ENCODE results near the gene CHST12.
"Not testable (repeated sequence)": the region's sequence is repeated elsewhere in the genome, so short reads cannot be mapped to it uniquely, and the experiment has no call there.

Gene CHST12

GRCh38 chr7:2378125-2378524 is 25.3 kb upstream of the CHST12 start:
- not testable (repeated sequence) for DNase-seq (ENCODE audit: low spot score)

DNA sequence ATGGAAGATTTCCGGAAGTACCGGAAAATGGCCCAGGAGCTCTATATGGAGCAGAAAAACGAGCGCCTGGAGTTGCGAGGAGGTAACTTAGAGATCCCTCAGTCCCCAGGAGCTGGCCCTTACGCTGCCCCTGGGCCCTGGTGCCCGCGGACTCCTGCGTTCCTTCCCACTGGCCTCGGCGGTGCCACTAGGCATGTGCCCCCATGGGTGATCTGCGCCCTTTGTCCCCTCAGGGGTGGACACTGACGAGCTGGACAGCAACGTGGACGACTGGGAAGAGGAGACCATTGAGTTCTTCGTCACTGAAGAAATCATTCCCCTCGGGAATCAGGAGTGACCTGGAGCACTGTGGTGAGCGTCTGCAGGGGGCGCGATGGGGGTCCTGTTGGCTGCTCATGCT is 24.2 kb upstream of the CHST12 start:
- DNase-seq (ENCODE audit: low spot score): no peak

- peak; percentile 44 for DNase-seq (ENCODE audit: low spot score)
Observed at GRCh38 chr7:2379821-2380450, 23.5 kb upstream of the CHST12 start.

- DNase-seq (ENCODE audit: low spot score): no peak
Observed at GRCh38 chr7:2380461-2380860, 22.9 kb upstream of the CHST12 start.

DNA sequence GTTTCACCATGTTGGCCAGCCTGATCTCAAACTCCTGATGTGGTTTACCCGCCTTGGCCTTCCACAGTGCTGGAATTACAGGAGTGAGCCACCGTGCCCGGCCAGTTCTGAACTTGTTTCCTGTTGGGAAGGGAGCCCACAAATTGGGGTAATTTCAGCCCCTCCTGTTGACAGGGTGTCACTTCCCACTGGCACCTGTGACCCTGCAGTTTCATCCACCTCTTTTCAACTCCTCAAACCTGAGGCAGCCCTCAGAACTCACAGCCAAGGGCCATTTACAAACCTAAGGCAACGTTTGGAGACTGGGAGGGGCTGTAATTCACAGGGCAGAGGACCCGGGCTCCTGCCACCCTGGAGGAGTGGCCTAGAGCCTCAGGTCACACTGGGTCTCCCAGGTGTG is 22.2 kb upstream of the CHST12 start:
- DNase-seq (ENCODE audit: low spot score): no peak

DNA sequence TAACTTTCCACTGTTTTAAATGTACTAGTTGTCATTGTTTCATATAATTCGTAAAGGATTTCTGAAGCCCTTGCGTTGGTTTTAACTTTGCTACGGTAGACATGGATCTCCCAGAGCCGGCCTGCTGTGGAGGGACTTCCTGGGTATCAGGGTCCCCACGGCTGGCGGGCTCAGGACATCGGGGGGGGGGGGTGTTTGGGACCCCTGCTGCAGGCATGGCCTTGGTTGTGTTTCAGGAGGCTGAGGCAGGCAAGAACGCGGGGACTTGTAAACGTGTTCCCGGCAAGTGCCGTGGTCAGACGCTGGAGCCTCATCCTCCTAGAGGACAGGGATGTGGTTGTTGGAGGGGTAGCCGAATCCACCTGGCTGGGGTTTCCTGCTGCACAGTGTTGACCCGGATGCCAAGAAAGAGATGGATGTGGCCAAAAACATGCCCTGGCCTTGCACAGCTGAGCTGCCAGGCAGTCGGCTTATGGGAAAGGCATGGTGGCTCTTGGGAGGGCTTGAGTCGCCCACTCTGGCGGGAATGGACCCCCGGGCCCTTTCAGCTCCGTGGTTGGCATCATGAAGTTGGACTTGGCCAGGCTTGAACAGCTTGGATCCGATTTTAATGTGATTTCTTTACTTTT is 21.4 kb upstream of the CHST12 start:
- peak; percentile 38 for DNase-seq (ENCODE audit: low spot score)

GRCh38 chr7:2383543-2384274 is 19.7 kb upstream of the CHST12 start:
- DNase-seq (ENCODE audit: low spot score): peak; percentile 80

DNA sequence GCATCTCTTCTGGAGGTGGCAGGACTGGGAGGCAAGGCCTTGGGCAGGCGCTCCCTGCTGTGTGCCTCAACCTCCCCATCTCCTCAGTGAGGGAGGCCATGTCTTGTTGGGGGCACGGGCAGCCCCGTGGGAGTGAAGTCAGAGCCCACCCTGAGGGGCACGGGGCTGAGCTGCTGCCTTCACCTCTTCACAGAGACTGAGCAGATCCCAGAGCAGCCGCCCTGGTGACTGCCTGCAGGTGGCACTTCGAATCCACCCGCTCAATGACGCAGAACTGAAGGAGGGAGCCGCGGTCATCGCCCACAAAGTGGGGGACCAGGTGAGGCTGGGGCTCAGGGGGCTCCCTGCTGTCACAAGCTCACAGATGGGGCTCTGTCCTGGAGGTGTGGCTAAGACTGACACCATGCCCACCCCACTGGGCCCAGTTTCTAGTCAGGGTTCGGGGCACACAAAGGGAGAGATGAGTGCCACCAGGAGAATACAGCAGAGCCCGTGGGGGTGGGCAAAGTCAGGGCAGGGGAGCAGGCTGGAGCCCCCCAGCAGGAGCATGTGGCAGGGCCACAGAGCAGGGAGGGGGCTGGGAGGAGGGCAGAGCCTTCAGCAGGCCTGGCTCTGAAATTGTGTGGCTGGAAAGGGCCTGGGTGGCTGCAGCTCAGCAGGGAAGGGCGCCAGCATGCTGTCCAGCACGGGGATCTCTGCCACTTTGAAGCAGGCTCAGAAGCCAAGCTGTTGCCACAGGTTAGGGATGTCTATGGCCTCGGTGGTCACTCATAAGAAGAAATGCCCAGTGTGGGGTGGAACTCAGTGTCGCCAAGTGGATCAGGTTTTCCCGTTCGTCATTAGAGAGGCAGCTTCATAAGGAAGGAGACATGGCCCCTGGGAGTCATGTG is 18.8 kb upstream of the CHST12 start:
- DNase-seq (ENCODE audit: low spot score): peak; percentile 65

DNA sequence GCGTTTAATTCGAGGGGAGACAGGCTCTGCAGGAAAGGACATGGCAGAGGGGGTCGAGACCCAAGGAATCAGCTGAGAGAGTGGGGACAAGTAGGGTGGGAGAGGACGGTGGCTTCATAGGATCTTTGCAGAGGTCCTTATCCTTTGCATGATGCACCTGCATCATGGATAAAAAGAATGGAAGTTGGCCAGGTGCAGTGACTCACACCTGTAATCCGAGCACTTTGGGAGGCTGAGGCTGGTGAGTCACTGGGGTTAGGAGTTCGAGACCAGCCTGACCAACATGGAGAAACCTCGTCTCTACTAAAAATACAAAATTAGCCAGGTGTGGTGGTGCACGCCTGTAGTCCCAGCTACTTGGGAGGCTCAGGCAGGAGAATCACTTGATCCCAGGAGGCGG is 17.3 kb upstream of the CHST12 start:
- DNase-seq (ENCODE audit: low spot score): not testable (repeated sequence)

GRCh38 chr7:2386964-2387669 is 16.3 kb upstream of the CHST12 start:
- DNase-seq (ENCODE audit: low spot score): no peak

- no peak for DNase-seq (ENCODE audit: low spot score)
Observed at GRCh38 chr7:2387897-2388636, 15.3 kb upstream of the CHST12 start.

DNA sequence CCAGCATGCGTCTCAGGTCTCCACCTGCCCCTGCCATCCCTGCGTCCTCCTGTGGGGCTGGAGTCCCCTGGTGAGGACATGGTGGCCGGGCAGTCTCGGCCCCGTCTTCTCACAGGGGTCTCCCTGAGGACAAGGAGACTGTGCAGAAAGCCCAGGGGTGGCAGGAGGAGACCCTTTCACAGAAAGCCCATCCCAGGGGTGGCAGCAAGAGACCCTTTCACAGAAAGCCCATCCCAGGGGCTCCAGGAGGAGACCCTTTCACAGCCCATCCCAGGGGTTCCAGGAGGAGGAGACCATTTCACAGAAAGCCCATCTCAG is 14.8 kb upstream of the CHST12 start:
- DNase-seq (ENCODE audit: low spot score): no peak

DNA sequence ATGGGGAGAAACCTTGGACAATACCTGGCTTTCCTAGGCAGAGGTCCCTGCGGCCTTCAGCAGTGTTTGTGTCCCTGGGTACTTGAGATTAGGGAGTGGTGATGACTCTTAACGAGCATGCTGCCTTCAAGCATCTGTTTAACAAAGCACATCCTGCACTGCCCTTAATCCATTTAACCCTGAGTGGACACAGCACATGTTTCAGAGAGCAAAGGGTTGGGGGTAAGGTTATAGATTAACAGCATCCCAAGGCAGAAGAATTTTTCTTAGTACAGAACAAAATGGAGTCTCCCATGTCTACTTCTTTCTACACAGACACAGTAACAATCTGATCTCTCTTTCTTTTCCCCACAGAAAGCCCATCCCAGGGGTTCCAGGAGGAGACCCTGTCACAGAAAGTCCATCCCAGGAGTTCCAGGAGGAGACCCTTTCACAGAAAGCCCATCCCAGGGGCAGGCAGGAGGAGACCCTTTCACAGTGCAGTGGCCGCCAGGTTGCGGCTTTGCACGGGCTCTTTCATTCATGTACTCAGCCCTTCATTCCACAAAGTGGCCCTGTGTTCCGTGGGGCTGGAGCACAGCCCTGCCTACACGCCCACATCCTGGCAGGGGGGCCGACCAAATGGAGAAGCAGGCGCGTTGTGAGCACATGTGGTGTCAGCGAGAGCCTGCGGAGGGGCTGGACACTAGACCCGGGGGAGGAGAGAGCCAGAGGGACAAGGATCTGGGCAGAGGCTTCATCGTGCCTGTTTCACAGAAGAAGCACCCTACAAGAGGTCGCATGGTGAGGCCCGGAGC is 13.2 kb upstream of the CHST12 start:
- DNase-seq (ENCODE audit: low spot score): not testable (repeated sequence)

DNA sequence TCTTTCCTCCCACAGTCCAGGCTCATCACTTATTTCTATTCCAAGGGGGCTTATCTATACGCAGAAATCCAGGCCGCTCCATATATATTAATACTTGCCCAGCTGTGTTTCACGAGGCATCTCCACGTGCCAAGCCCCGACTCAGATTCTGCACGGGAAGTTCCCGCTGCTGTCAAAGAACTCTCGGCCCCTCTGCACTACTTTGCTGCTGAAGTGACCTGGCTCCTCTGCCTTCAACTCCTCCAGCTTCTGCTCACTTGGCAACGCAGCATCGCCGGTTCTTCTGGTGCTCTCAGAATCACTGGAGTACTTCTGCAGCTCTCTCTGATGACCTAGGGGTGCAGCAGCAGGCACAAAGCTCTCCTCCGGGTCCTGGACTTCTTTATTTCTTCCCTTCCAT is 9.7 kb upstream of the CHST12 start:
- DNase-seq (ENCODE audit: low spot score): no peak

DNA sequence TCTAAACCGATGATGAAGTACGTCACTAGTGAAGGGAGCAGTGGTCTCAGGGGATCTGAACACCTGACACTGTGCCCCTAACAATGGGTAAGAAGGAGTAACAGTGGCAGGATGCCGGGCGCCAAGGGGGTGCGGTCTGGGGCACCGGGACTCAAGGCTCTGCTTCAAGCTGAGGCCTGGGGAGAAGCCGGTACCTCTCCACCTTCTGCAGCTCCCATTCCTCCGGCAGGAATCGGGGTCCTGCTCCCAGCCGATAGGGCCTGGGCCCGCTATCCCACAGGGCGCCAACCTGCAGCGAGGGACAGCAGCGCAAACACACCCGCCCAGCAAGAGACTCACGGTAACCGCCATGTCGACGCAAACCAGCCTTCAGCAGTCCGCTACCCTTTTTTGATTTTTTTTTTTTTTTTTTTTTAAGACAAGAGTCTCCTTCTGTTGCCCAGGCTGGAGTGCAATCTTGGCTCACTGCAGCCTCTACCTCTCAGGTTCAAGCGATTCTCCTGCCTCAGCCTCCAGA is 8.8 kb upstream of the CHST12 start:
- no peak for DNase-seq (ENCODE audit: low spot score)

DNA sequence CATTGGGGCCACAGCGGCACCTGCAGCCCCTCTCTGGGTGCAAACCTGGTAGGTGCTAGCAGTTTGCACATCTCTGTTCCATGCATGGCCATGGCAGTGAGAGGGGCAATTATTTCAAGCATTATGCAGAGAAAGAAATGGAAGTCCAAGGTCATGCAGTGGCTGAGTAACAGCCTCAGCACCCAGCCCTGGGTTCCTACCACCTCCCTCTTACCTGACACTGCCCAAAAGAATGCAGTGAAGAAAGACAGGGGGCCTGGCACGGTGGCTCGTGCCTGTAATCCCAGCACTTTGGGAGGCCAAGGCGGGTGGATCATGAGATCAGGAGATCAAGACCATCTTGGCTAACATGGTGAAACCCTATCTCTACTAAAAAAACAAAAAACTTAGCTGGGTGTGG is 4.9 kb upstream of the CHST12 start:
- no peak for DNase-seq (ENCODE audit: low spot score)

DNA sequence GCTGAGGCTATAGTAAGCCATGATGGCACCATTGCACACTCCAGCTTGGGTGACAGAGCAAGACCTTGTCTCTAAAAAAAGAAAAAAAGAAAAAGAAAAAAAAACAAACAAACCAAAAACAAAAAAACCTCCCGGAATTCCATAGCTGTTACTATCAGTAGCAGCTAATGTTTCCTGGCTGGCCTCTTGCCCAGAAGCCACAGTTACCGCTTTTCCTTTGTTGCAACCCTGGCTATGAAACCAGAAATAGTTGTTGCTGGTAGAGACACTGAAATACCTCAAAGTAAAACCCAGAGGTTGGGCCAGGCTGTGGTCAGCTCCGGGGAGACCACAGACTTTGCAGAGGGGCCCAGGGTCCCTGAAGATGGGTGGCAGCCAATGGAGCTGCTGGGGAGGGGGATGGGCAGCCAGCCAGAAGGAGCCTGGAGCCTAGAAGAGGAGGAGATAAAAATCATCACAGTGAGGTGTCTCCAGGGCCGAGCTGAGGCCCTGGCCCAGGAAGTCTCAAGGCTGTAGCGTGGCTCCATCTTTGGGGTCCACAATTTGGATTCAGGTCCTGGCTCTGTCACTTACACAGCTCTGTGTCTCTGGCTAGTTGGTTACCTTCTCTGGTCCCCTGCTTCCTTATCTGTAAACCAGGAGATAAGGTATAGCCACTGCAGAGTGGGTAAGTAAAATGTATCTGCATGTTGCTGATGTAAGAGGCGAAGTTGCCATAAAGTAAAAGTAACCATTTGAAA is 3.4 kb upstream of the CHST12 start:
- DNase-seq (ENCODE audit: low spot score): no peak

- DNase-seq (ENCODE audit: low spot score): no peak
Observed at GRCh38 chr7:2402687-2403013, 761 bp upstream of the CHST12 start.
